Sigmoid colon (tissue), 4 donors: Measurements from ENCODE around the gene TDRD7.

Experiments used
- EP300 ChIP-seq, 4 donors: sonication (generic); formaldehyde crosslinking; IDR thresholded peaks; one replicate each; pipeline ENCODE4 v1.6.1; 2017; ENCODE audit warnings: antibody characterized with exemption in 4 of 4
- POLR2A ChIP-seq, 2 donors: fragments of 450-650 bp; IDR thresholded peaks; one replicate each; pipeline ENCODE4 v1.6.1; 2016; ENCODE audit warnings: antibody characterized with exemption in 2 of 2, mild to moderate bottlenecking in 2 of 2, moderate library complexity in 2 of 2
- POLR2AphosphoS5 ChIP-seq, 4 donors: sonication (generic); formaldehyde crosslinking; IDR thresholded peaks; one replicate each; pipeline ENCODE4 v1.6.1; 2017; ENCODE audit warnings: antibody characterized with exemption in 4 of 4
- TF ChIP-seq, protein P1 (sequence below), 4 experiments: fragments of 450-650 bp in 3 of 4; fragments of 200-600 bp in 1 of 4; IDR thresholded peaks; one replicate each; pipeline ENCODE4 v1.5.1; 2016 to 2019; ENCODE audit warnings: antibody characterized with exemption in 4 of 4, mild to moderate bottlenecking in 3 of 4, moderate library complexity in 2 of 4

DNA sequence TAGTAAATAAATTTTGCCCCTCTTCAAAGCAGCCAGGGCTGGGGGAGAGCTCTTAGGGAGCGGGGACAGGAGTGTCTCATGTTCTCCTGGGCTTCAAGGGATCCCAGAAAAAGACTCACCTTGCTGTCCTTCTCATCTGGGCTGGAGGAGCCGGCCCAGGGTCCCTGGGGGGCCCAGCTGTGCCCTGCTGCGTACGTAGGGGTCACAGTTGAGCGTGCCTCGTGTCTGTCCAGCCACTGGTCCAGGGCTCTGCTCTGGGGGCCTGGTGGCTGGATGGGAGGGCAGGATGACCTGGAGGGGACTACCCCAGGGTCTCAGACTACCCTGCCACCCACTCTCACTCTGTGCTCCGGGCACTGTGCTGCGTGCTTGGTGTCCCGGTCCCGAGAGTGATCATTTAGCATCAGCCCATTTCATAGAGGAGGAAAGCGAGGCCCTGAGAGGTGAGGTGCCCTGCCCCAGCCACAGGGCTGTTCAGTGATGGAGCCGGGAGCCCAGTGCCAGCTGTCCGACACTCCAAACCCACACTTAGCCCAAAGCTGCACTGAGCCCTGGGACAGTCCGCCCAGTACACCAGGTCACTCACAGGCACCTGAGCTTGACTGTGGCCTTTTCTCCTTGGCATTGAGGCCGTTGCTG lies 26.2 kb upstream of the TDRD7 start:
- TF ChIP-seq EP300 (IDR thresholded peaks at IDR 0.05) (no peak), POLR2AphosphoS5 (IDR thresholded peaks at IDR 0.05) (no peak), POLR2A (IDR thresholded peaks at IDR 0.05) (no peak)
- TF ChIP-seq, protein P1, sequence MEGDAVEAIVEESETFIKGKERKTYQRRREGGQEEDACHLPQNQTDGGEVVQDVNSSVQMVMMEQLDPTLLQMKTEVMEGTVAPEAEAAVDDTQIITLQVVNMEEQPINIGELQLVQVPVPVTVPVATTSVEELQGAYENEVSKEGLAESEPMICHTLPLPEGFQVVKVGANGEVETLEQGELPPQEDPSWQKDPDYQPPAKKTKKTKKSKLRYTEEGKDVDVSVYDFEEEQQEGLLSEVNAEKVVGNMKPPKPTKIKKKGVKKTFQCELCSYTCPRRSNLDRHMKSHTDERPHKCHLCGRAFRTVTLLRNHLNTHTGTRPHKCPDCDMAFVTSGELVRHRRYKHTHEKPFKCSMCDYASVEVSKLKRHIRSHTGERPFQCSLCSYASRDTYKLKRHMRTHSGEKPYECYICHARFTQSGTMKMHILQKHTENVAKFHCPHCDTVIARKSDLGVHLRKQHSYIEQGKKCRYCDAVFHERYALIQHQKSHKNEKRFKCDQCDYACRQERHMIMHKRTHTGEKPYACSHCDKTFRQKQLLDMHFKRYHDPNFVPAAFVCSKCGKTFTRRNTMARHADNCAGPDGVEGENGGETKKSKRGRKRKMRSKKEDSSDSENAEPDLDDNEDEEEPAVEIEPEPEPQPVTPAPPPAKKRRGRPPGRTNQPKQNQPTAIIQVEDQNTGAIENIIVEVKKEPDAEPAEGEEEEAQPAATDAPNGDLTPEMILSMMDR (IDR thresholded peaks at IDR 0.05) = no peak
